Measurements from ENCODE around the gene TEX28. TPM values are rescaled to one million over a fixed set of nuclear protein-coding genes. Genes with fewer than 3 reads are reported as not detected.

Gene TEX28
- total and polyA plus RNA-seq, 2 experiments from 2014 or later = not detected

- no peak for TF ChIP-seq ZNF462 (CRISPR knock-in tag; IDR thresholded peaks at IDR 0.05)
- TF ChIP-seq, protein P1, sequence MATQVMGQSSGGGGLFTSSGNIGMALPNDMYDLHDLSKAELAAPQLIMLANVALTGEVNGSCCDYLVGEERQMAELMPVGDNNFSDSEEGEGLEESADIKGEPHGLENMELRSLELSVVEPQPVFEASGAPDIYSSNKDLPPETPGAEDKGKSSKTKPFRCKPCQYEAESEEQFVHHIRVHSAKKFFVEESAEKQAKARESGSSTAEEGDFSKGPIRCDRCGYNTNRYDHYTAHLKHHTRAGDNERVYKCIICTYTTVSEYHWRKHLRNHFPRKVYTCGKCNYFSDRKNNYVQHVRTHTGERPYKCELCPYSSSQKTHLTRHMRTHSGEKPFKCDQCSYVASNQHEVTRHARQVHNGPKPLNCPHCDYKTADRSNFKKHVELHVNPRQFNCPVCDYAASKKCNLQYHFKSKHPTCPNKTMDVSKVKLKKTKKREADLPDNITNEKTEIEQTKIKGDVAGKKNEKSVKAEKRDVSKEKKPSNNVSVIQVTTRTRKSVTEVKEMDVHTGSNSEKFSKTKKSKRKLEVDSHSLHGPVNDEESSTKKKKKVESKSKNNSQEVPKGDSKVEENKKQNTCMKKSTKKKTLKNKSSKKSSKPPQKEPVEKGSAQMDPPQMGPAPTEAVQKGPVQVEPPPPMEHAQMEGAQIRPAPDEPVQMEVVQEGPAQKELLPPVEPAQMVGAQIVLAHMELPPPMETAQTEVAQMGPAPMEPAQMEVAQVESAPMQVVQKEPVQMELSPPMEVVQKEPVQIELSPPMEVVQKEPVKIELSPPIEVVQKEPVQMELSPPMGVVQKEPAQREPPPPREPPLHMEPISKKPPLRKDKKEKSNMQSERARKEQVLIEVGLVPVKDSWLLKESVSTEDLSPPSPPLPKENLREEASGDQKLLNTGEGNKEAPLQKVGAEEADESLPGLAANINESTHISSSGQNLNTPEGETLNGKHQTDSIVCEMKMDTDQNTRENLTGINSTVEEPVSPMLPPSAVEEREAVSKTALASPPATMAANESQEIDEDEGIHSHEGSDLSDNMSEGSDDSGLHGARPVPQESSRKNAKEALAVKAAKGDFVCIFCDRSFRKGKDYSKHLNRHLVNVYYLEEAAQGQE (IDR thresholded peaks at IDR 0.05; ENCODE audit: unreplicated experiment) = no peak
- TF ChIP-seq JUNB (IDR thresholded peaks at IDR 0.05; ENCODE audit: unreplicated experiment) = no peak
- no peak for TF ChIP-seq ZNF114 (CRISPR knock-in tag; IDR thresholded peaks at IDR 0.05)
- TF ChIP-seq ZNF331 (CRISPR knock-in tag; IDR thresholded peaks at IDR 0.05; ENCODE audit: low read depth) = no peak
- TF ChIP-seq NANOG (IDR thresholded peaks at IDR 0.05; ENCODE audit: borderline replicate concordance) = no peak
Measured at GRCh38 chrX:154320406-154320805, 25.5 kb upstream of the TEX28 start (continued).
